Activated CD4-positive, alpha-beta T cell treated with anti-CD3 and anti-CD28 coated beads for 4 hours (primary cell): ENCODE results near the gene FAM110A.
A peak's percentile ranks its signal among the peaks of the same experiment; 100 is the strongest.
"Not testable (repeated sequence)": the region's sequence is repeated elsewhere in the genome, so short reads cannot be mapped to it uniquely, and the experiment has no call there.

ENCODE experiments used
- DNase-seq, 2 donors: peaks; one replicate each; pipeline ENCODE4 v3.0.0-alpha.2; 2020

The FAM110A gene

GRCh38 chr20:824490-824889 lies 9.0 kb upstream of the FAM110A start:
- DNase-seq: no peak

DNA sequence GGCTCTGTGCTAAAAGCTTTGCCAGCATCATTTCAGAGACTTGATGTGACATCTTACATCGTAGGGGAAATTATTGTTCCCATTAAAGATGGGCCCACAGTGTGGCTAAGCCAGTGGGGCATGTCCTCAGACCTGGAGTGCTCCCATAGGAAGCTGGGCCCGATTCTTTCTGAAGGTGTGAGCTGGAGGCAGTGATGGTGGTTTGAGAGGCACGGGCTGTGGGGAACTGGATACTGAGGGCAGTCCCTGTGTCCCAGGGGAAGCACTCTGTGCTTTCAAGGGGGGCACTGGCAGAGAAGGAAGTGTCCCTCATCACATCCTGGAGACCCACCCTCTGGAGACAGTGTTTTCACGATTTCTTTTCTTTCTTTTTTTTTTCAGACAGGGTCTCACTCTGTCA lies 8.6 kb upstream of the FAM110A start:
- DNase-seq: no peak

- DNase-seq: no peak
These were observed 7.6 kb upstream of the FAM110A start for GRCh38 chr20:825710-826421.

- DNase-seq: no peak
These were observed 6.7 kb upstream of the FAM110A start for GRCh38 chr20:826695-827323.

DNA sequence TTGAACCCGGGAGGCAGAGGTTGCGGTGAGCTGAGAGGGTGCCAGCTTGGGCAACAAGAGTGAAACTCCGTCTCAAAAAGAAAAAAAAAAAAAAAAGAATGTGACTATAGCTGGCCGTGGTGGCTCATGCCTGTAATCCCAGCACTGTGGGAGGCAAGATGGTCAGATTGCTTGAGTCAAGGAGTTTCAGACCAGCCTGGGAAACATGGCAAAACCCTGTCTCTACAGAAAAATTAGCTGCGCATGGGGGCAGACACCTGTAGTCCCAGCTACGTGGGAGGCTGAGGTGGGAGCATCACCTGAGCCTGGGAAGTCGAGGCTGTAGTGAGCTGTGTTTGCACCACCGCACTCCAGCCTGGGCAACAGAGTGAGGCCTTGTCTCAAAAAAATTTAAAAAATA lies 5.5 kb upstream of the FAM110A start:
- not testable (repeated sequence) for DNase-seq

- DNase-seq: no peak
These were observed 4.5 kb upstream of the FAM110A start for GRCh38 chr20:828987-829386.

GRCh38 chr20:829551-829950 lies 4.0 kb upstream of the FAM110A start:
- DNase-seq: no peak

DNA sequence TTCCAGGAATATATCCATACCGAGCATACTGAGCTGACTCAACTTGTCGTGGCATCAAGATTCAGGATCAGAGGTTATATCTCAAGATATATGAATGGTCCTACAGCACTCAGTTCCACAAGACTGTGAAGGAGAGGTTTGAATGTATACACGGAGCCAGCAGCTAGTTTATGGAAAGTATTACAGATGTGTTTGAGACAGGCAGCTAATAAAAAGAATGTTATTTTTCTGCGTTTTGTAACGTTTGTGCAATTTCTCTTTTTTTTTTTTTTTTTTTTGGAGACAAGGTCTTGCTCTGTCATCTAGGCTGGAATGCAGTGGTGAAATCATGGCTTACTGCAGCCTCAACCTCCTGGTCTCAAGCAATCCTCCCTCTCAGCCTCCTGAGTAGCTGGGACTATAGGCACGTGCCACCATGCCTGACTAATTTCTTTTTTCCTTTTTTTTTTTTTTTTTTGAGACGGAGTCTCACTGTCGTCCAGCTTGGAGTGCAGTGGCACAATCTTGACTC lies 3.4 kb upstream of the FAM110A start:
- no peak for DNase-seq

DNA sequence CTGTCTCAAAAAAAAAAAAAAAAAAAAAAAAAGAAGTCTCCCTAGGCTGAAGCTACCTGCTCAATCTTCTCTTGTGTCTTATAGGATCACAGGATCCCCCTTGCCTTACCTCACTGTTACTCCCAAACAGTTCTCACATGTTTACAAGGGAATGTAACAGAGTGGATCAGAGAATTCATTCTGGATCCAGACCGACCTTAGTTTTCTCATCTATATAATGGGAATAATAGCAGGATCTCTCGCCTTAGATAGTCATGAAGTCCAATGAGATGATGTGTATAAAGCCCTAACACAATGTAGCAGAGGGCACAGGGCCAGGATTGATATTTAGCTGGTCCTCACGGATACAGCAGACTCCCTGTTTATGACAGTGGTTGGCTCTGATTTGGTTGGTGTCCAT lies 2.3 kb upstream of the FAM110A start:
- no peak for DNase-seq

DNA sequence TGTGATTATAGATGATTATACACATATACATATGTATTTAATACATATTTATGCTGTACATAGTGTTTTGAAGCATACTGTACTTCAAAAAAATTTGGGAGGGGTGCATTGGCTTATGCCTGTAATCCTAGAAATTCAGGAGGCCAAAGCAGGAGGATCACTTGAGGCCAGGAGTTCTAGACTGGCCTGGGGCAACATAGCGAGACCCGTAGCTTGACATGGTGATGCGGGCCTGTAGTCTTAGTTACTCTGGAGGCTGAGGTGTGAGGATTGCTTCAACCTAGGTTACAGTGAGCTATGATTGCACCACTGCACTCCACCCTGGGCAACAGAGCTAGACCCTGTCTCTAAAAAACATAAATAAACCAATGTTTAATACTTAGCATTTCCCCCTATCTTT lies 1.6 kb upstream of the FAM110A start:
- no peak for DNase-seq

DNA sequence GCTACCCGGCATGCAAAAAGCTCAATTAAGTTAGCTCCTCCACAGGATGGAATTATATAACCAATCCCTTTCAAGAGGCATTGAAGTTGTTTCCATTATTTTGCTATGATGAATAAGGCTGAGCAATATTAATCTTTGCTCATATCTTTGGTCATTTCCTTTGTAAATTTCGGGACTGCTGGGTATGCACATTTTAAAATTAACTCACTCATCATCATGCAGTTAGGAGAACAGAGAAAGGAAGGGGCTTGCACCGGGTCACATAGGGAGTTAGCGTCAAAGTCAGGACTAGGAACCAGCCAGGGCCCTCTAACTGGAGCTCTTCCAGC lies 430 bp upstream of the FAM110A start:
- no peak for DNase-seq

DNA sequence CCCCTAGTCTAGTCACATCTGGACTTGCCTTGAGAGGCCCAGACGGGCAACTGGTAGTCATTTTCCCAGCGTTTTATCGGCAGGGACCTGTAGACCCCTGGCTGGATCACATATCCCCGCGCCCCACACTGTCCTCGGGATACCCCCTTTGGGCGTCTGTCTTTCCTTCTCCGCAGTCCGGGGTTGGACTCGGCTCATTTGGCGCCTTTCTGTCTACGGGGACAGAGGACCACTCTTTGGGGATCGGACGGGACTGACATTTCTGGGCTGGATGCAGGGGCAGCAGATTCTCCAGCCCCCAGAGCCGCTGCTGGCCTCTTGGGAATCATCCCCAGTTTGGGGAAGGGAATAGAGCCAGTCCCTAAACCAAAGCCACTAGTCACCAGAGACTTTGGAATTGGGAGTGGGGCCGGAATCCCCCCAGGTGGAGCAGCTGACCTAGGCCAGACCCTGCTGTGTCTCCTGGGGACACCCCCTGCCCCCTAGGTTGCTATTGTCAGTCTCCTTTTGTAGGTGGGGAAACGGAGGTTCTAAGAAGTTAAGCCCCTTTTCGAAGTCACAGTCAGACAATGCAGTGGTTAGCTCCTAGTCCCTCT lies 734 bp downstream of the FAM110A start:
- DNase-seq: no peak

DNA sequence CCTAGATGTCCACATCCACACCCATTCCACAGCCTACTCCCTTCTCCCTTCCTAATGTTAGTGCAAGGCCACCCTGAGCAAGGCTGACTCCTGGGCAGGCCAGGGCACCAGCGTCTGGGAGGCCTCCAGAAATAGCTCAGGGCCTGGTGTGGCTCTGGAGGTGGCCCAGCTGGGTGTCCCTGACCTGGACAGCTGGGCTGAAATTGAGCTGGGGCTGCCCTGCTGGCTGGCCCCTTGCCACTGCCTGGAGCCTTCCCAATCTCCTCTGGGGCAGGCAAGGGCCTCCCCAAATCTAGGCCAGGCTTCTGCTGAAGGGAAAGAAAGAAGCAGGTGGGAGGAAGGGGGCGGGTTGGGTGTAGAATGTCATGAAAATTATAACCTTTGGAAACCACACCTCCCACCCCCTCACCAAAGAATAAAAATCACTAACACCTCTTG lies 2.1 kb downstream of the FAM110A start:
- peak; percentile 60 to 62 for DNase-seq

- DNase-seq: no peak
These were observed 2.7 kb downstream of the FAM110A start for GRCh38 chr20:836190-836589.

DNA sequence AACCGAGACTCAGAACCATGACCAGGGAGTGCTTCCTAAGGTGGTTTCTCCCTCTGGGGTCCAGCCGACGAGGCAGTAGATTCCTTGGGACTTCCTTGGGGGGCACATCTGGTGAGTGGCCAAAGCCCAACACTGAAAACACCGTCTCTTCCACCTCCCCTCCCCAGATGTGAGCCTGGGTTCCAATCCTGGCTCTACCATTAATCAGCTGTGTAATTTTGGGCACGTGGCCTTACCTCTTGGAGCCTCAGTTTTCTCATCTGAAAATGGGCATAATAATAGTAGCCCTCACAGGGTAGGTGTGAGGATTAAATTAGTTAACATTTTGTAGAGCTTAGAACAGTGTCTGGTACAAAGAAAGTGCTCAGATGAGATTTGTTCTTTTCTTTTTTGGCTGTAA lies 5.5 kb downstream of the FAM110A start:
- no peak for DNase-seq

DNA sequence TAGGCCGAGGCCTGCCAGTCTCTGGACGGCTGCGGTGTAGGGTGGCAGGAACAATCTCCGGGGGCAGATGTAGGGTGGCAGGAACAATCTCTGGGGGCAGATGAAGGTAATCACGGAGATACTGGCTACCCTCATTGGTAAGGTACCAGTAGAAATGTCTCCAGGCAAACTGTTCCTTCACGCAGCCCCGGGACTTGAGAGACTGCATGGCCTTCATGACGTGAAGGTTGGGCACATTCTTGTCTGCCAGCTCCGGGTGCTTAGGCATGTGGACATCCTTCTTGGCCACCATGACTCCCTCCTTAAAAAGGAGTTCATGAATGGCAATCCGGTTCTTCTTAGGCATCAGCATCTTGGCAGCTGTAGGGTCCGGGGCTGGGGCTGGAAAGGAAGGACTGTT lies 6.1 kb downstream of the FAM110A start:
- DNase-seq: no peak

DNA sequence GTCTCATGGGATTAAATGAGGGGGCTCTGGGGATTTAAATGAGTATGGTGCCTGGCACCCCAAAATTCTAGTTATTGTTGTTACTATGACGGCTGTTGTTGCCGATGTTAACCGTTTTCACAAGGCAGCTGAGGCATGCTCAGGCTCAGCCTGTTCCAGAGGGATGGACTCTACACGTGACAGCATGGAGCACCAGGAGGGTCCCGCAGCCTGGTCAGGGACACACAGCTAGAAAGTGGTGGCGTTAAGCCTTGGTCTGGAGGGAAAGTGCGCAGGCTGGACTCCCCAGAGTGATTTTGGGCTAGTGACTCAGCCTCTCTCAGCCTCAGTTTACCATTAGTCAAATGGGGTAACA lies 7.0 kb downstream of the FAM110A start:
- DNase-seq: no peak

- no peak for DNase-seq
These were observed 7.5 kb downstream of the FAM110A start for GRCh38 chr20:840858-841567.

GRCh38 chr20:841568-842546 lies 8.3 kb downstream of the FAM110A start:
- DNase-seq: no peak

- DNase-seq: no peak
These were observed 9.0 kb downstream of the FAM110A start for GRCh38 chr20:842547-842940.

- DNase-seq: no peak
These were observed 10.4 kb downstream of the FAM110A start for GRCh38 chr20:843912-844311.

- DNase-seq: peak; percentile 91 to 92
These were observed 11.1 kb downstream of the FAM110A start for GRCh38 chr20:844473-845225.
